ENCODE measurements around the gene NOL4.
"Not testable (repeated sequence)": the region's sequence is repeated elsewhere in the genome, so short reads cannot be mapped to it uniquely, and the experiment has no call there.

DNA sequence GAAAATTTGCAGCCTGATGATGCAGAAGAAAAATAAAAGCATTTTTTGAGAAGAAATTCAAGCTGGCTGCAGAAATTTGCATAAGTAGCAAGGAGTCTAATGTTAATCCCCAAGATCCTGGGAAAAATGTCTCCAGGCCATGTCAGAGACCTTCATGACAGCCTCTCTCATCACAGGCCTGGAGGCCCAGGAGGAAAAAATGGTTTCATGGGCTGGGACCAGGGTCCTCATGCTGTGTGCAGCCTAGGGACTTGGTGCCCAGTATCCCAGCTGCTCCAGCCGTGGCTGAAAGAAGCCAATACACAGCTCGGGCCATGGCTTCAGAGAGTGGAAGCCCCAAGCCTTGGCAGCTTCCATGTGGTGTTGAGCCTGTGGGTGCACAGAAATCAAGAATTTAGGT is 41.3 kb upstream of the NOL4 start:
- not testable (repeated sequence) for TF ChIP-seq POLR2AphosphoS5, EP300, POLR2A (IDR thresholded peaks at IDR 0.05)
- TF ChIP-seq, protein P1, sequence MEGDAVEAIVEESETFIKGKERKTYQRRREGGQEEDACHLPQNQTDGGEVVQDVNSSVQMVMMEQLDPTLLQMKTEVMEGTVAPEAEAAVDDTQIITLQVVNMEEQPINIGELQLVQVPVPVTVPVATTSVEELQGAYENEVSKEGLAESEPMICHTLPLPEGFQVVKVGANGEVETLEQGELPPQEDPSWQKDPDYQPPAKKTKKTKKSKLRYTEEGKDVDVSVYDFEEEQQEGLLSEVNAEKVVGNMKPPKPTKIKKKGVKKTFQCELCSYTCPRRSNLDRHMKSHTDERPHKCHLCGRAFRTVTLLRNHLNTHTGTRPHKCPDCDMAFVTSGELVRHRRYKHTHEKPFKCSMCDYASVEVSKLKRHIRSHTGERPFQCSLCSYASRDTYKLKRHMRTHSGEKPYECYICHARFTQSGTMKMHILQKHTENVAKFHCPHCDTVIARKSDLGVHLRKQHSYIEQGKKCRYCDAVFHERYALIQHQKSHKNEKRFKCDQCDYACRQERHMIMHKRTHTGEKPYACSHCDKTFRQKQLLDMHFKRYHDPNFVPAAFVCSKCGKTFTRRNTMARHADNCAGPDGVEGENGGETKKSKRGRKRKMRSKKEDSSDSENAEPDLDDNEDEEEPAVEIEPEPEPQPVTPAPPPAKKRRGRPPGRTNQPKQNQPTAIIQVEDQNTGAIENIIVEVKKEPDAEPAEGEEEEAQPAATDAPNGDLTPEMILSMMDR (IDR thresholded peaks at IDR 0.05): not testable (repeated sequence)

Data from upper lobe of left lung (tissue), 4 donors.